MM.1S (cell line): ENCODE measurements around the gene APOE.
A peak's percentile ranks its signal among the peaks of the same experiment; 100 is the strongest.

Experiments
- DNase-seq: peaks from one replicate; pipeline ENCODE4 v3.0.0-alpha.2; 2015
- H2AFZ ChIP-seq: fragments of 300-600 bp; sonication (generic); 2 replicates; pipeline ENCODE4 v1.6.0; 2016; ENCODE audit warnings: antibody characterized with exemption, low read length
- H3F3A ChIP-seq: fragments of 300-600 bp; sonication (generic); 2 replicates; pipeline ENCODE4 v1.6.1; 2016; ENCODE audit warnings: mild to moderate bottlenecking, antibody characterized with exemption, low read length, moderate library complexity, mixed read lengths; ENCODE audit not compliant: insufficient read depth
- H3K27ac ChIP-seq: fragments of 300-600 bp; sonication (generic); 2 replicates; pipeline ENCODE4 v1.5.1; 2016; ENCODE audit warnings: mild to moderate bottlenecking, low read length
- H3K27me3 ChIP-seq: fragments of 300-600 bp; sonication (generic); replicated peaks from 2 replicates; pipeline ENCODE4 v1.6.0; 2016; ENCODE audit warnings: low read length; ENCODE audit not compliant: insufficient read depth
- H3K36me3 ChIP-seq: fragments of 300-600 bp; sonication (generic); replicated peaks from 2 replicates; pipeline ENCODE4 v1.6.1; 2016; ENCODE audit warnings: mild to moderate bottlenecking, low read length, mixed read lengths; ENCODE audit not compliant: insufficient read depth
- H3K4me1 ChIP-seq: fragments of 300-600 bp; sonication (generic); 2 replicates; pipeline ENCODE4 v1.6.1; 2016; ENCODE audit warnings: low read length, mixed read lengths
- H3K4me2 ChIP-seq: fragments of 300-600 bp; sonication (generic); 2 replicates; pipeline ENCODE4 v1.6.0; 2016; ENCODE audit warnings: low read depth, low read length
- H3K4me3 ChIP-seq: fragments of 300-600 bp; sonication (generic); 2 replicates; pipeline ENCODE4 v1.5.1; 2016; ENCODE audit warnings: low read length, mixed read lengths
- H3K79me2 ChIP-seq: fragments of 300-600 bp; sonication (generic); 2 replicates; pipeline ENCODE4 v1.6.1; 2016; ENCODE audit warnings: mixed run types, low read length, mixed read lengths
- H3K9ac ChIP-seq: fragments of 300-600 bp; sonication (generic); 2 replicates; pipeline ENCODE4 v1.6.1; 2016; ENCODE audit warnings: low read length, mixed read lengths
- H3K9me2 ChIP-seq: fragments of 300-600 bp; sonication (generic); replicated peaks from 2 replicates; pipeline ENCODE4 v1.6.1; 2016; ENCODE audit warnings: mild to moderate bottlenecking, low read length, mixed read lengths; ENCODE audit not compliant: insufficient read depth
- H3K9me3 ChIP-seq: fragments of 300-600 bp; sonication (generic); replicated peaks from 2 replicates; pipeline ENCODE4 v1.6.1; 2016; ENCODE audit warnings: mild to moderate bottlenecking, low read length, mixed read lengths; ENCODE audit not compliant: insufficient read depth
- H4K20me1 ChIP-seq: fragments of 300-600 bp; sonication (generic); 2 replicates; pipeline ENCODE4 v1.6.1; 2016; ENCODE audit warnings: mild to moderate bottlenecking, low read length, moderate library complexity, mixed read lengths; ENCODE audit not compliant: insufficient read depth
- EZH2 ChIP-seq: fragments of 300-600 bp; sonication (generic); optimal IDR thresholded peaks from 2 replicates; pipeline ENCODE3; 2017; ENCODE audit warnings: low read depth, mild to moderate bottlenecking, antibody characterized with exemption, low read length, mixed read lengths
- EZH2phosphoT487 ChIP-seq: fragments of 300-600 bp; sonication (generic); IDR thresholded peaks from 2 replicates; pipeline ENCODE4 v1.6.1; 2018; ENCODE audit warnings: antibody characterized with exemption, low read length
- TF ChIP-seq, protein P1 (sequence below): fragments of 300-600 bp; sonication (generic); IDR thresholded peaks from 2 replicates; pipeline ENCODE4 v1.5.1; 2016; ENCODE audit warnings: antibody characterized with exemption, low read length, mixed read lengths

APOE gene

DNA sequence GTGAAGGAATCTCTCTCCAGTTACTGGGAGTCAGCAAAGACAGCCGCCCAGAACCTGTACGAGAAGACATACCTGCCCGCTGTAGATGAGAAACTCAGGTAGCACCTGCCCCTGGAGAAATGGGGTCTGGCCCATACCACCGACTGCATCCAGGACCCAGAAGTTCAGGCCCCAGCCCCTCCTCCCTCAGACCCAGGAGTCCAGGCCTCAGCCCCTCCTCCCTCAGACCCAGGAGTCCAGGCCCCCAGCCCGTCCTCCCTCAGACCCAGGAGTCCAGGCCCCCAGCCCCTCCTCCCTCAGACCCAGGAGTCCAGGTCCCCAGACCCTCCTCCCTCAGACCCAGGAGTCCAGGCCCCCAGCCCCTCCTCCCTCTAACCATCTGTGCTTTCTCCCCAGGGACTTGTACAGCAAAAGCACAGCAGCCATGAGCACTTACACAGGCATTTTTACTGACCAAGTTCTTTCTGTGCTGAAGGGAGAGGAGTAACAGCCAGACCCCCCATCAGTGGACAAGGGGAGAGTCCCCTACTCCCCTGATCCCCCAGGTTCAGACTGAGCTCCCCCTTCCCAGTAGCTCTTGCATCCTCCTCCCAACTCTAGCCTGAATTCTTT, 43.3 kb downstream of the APOE start:
- no peak for DNase-seq
- Histone ChIP-seq H2AFZ (no peak overlapping the region), H3F3A (no peaks in the 10 kb centered on the region; the same call in 1 of the 2 replicates), H3K9ac (no peak overlapping the region), H4K20me1 (no peaks in the 10 kb centered on the region), H3K36me3 (no peaks in the 10 kb centered on the region), H3K79me2 (peaks cover 5% of the 10 kb centered on the region), H3K9me3 (no peaks in the 10 kb centered on the region), H3K4me3 (no peak overlapping the region), H3K9me2 (no peaks in the 10 kb centered on the region), H3K27me3 (no peaks in the 10 kb centered on the region), H3K4me1 (0 out of 2 replicates have a peak, but pooled peaks cover 4% of the 10 kb centered on the region), H3K27ac (no peak overlapping the region), H3K4me2 (no peak overlapping the region)
- TF ChIP-seq EZH2 (no peak), EZH2phosphoT487 (no peak)
- TF ChIP-seq, protein P1, sequence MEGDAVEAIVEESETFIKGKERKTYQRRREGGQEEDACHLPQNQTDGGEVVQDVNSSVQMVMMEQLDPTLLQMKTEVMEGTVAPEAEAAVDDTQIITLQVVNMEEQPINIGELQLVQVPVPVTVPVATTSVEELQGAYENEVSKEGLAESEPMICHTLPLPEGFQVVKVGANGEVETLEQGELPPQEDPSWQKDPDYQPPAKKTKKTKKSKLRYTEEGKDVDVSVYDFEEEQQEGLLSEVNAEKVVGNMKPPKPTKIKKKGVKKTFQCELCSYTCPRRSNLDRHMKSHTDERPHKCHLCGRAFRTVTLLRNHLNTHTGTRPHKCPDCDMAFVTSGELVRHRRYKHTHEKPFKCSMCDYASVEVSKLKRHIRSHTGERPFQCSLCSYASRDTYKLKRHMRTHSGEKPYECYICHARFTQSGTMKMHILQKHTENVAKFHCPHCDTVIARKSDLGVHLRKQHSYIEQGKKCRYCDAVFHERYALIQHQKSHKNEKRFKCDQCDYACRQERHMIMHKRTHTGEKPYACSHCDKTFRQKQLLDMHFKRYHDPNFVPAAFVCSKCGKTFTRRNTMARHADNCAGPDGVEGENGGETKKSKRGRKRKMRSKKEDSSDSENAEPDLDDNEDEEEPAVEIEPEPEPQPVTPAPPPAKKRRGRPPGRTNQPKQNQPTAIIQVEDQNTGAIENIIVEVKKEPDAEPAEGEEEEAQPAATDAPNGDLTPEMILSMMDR = no peak

DNA sequence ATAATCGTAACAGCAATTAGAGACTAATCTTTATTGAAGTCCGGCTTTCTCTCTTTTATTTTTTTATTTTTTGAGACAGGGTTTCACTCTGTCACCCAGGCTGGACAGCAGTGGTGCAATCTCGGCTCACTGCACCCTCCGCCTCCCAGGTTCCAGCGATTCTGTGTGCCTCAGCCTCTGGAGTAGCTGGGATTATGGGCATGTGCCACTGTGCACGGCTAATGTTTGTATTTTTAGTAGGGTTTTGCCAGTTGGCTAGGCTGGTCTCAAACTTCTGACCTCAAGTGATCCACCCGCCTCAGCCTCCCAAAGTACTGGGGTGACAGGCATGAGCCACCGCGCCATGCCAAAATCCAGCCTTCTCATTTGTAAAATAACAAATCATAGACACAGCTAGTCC, 44.0 kb downstream of the APOE start:
- H3F3A ChIP-seq = peaks cover 4% of the 10 kb centered on the region
- 0 out of 2 replicates have a peak, but pooled peaks cover 5% of the 10 kb centered on the region for H3K4me1 ChIP-seq
- H3K27ac ChIP-seq = no peak overlapping the region
- no peak overlapping the region for H3K4me2 ChIP-seq
- H3K79me2 ChIP-seq = peaks cover 12% of the 10 kb centered on the region
- no peaks in the 10 kb centered on the region for H3K9me3 ChIP-seq
- H3K27me3 ChIP-seq = no peaks in the 10 kb centered on the region
- H3K4me3 ChIP-seq = no peak overlapping the region
- H4K20me1 ChIP-seq = no peaks in the 10 kb centered on the region
- H2AFZ ChIP-seq = no peak overlapping the region
- H3K9me2 ChIP-seq = no peaks in the 10 kb centered on the region
- no peaks in the 10 kb centered on the region for H3K36me3 ChIP-seq
- no peak for DNase-seq
- TF ChIP-seq, protein P1 = no peak
- no peak for TF ChIP-seq EZH2
- no peak for TF ChIP-seq EZH2phosphoT487
- H3K9ac ChIP-seq = no peak overlapping the region

DNA sequence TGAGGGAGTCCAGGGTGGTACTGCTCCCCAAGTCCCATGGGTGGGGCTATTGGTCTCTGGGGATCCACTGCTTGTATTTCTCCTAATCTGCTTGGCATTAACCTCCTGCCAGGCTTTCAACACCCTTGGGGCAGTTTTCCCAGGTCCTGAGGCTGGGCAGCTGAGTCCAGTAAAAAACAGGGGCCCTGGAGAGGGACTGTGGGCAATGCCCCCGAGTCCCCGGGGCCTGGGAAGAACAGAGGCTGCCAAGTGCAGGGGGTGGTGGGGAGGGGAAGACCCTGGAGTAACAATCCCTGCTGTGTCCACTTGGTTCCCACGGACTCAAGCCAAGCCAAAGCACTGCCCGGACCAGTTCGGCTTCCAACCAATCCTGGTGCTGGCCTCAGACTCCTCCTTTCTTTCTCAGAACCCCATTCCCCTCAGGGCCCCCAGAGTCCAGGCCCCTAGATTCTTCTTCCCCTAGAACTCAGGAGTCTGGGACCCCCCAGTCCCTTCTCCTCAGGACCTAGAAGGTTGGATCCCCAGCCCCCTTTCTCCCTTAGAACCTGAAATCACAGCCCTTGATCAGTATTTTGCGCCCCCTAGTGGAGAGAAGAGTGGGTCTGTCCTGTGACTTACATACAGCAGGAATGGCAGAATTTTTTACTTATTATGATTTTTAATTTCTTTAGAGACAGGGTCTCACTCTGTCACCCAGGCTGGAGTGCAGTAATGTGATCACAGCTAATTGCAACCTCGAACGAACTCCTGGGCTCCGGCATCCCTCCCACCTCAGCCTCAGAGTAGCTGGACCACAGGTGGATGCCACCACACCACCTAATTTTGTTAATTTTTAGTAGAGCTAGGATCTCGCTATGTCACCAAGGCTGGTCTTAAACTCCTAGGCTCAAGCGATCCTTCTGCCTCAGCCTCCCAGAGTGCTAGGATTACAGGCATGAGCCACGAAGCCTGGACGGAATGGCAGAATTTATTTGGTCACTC, 45.9 kb downstream of the APOE start:
- H3K36me3 ChIP-seq = no peaks in the 10 kb centered on the region
- H3K9ac ChIP-seq = no peak overlapping the region
- no peak for TF ChIP-seq EZH2
- TF ChIP-seq, protein P1 = peak; percentile 78
- no peak overlapping the region for H3K27ac ChIP-seq
- no peaks in the 10 kb centered on the region for H3K9me2 ChIP-seq
- peak; percentile 78 for DNase-seq
- peaks cover 5% of the 10 kb centered on the region for H3F3A ChIP-seq
- no peak overlapping the region for H3K4me3 ChIP-seq
- H3K79me2 ChIP-seq = peaks cover 26% of the 10 kb centered on the region
- H2AFZ ChIP-seq = no peak overlapping the region
- H3K27me3 ChIP-seq = no peaks in the 10 kb centered on the region
- peaks cover 8% of the 10 kb centered on the region for H3K4me1 ChIP-seq
- no peaks in the 10 kb centered on the region for H3K9me3 ChIP-seq
- H4K20me1 ChIP-seq = no peaks in the 10 kb centered on the region
- no peak overlapping the region for H3K4me2 ChIP-seq
